ENCODE results near the gene GFRA1. TPM values are rescaled to one million over a fixed set of nuclear protein-coding genes. Genes with fewer than 3 reads are reported as not detected.

Gene GFRA1
- total and polyA plus RNA-seq, 2 experiments from 2014 or later = 0.48 to 2.9 TPM

- TF ChIP-seq EZH2phosphoT487 (IDR thresholded peaks at IDR 0.05; ENCODE audit: low read depth, severe bottlenecking, unreplicated experiment) = no peak
- no peak for TF ChIP-seq CTCF (IDR thresholded peaks at IDR 0.05; ENCODE audit: poor library complexity)
- TF ChIP-seq EZH2 (IDR thresholded peaks at IDR 0.05; ENCODE audit: borderline replicate concordance) = no peak
- Histone ChIP-seq H3K4me2 (no peak overlapping the region), H3K79me2 (no peaks in the 10 kb centered on the region), H4K20me1 (ENCODE audit: insufficient read depth, poor library complexity, severe bottlenecking) (no peaks in the 10 kb centered on the region), H3K27me3 (no peaks in the 10 kb centered on the region), H3K36me3 (replicated peaks; ENCODE audit: insufficient read depth, low read depth) (no peaks in the 10 kb centered on the region), H3K4me3 (no peak overlapping the region), H2AFZ (no peak overlapping the region), H3K9me3 (ENCODE audit: low read depth) (no peaks in the 10 kb centered on the region), H3K4me1 (ENCODE audit: insufficient read depth) (no peaks in the 10 kb centered on the region), H3K27ac (no peak overlapping the region), H3K9me2 (replicated peaks; ENCODE audit: insufficient read depth) (no peaks in the 10 kb centered on the region)
- no peak for DNase-seq (ENCODE audit: low spot score)
- WGBS (ENCODE audit: low lambda C conversion rate, missing lambda C conversion rate) = 63% methylated on average over 3 of the region's 3 CpGs
Observed at GRCh38 chr10:116024271-116024878, 248.6 kb downstream of the GFRA1 start.

GRCh38 chr10:116017405-116017804, 255.6 kb downstream of the GFRA1 start:
- no peak overlapping the region for H3K4me2 ChIP-seq
- no peaks in the 10 kb centered on the region for H3K9me3 ChIP-seq (ENCODE audit: low read depth)
- no peaks in the 10 kb centered on the region for H3K79me2 ChIP-seq
- H3K27ac ChIP-seq = no peak overlapping the region
- H4K20me1 ChIP-seq (ENCODE audit: insufficient read depth, poor library complexity, severe bottlenecking) = no peaks in the 10 kb centered on the region
- peaks cover 4% of the 10 kb centered on the region for H3K27me3 ChIP-seq
- no peak overlapping the region for H3K4me3 ChIP-seq
- no peak for TF ChIP-seq EZH2phosphoT487 (IDR thresholded peaks at IDR 0.05; ENCODE audit: low read depth, severe bottlenecking, unreplicated experiment)
- TF ChIP-seq CTCF (IDR thresholded peaks at IDR 0.05; ENCODE audit: poor library complexity) = no peak
- TF ChIP-seq EZH2 (IDR thresholded peaks at IDR 0.05; ENCODE audit: borderline replicate concordance) = no peak
- H3K9me2 ChIP-seq (replicated peaks; ENCODE audit: insufficient read depth) = no peaks in the 10 kb centered on the region
- H3K4me1 ChIP-seq (ENCODE audit: insufficient read depth) = no peaks in the 10 kb centered on the region
- no peaks in the 10 kb centered on the region for H3K36me3 ChIP-seq (replicated peaks; ENCODE audit: insufficient read depth, low read depth)
- no peak overlapping the region for H2AFZ ChIP-seq
- no peak for DNase-seq (ENCODE audit: low spot score)
- 55% methylated on average over 2 of the region's 2 CpGs for WGBS (ENCODE audit: low lambda C conversion rate, missing lambda C conversion rate)

- H3K9me2 ChIP-seq (replicated peaks; ENCODE audit: insufficient read depth) = no peaks in the 10 kb centered on the region
- H3K79me2 ChIP-seq = no peaks in the 10 kb centered on the region
- 62% methylated on average over 7 of the region's 7 CpGs for WGBS (ENCODE audit: low lambda C conversion rate, missing lambda C conversion rate)
- TF ChIP-seq CTCF (IDR thresholded peaks at IDR 0.05; ENCODE audit: poor library complexity) (no peak), EZH2 (IDR thresholded peaks at IDR 0.05; ENCODE audit: borderline replicate concordance) (no peak), EZH2phosphoT487 (IDR thresholded peaks at IDR 0.05; ENCODE audit: low read depth, severe bottlenecking, unreplicated experiment) (no peak)
- H3K27me3 ChIP-seq = peaks cover 4% of the 10 kb centered on the region
- no peaks in the 10 kb centered on the region for H3K4me1 ChIP-seq (ENCODE audit: insufficient read depth)
- DNase-seq (ENCODE audit: low spot score) = no peak
- H3K9me3 ChIP-seq (ENCODE audit: low read depth) = no peaks in the 10 kb centered on the region
- H3K36me3 ChIP-seq (replicated peaks; ENCODE audit: insufficient read depth, low read depth) = no peaks in the 10 kb centered on the region
- no peak overlapping the region for H2AFZ ChIP-seq
- H3K27ac ChIP-seq = no peak overlapping the region
- H3K4me3 ChIP-seq = no peak overlapping the region
- no peaks in the 10 kb centered on the region for H4K20me1 ChIP-seq (ENCODE audit: insufficient read depth, poor library complexity, severe bottlenecking)
- H3K4me2 ChIP-seq = no peak overlapping the region
Observed at GRCh38 chr10:116015583-116016333, 257.2 kb downstream of the GFRA1 start.

Data from hepatocyte (in vitro differentiated cells).